K562 treated with DMSO at 1 percent for 48 hours (cell line): ENCODE measurements around the gene WHAMM. TPM values are rescaled to one million over a fixed set of nuclear protein-coding genes. Genes with fewer than 3 reads are reported as not detected.

Experiments used
- total RNA-seq: library from RNA; unstranded; fragments of 300-600 nt; gene quantifications from 2 replicates; pipeline ENCODE4 v1.2.3, GENCODE V29; 2022; ENCODE audit warnings: low replicate concordance; ENCODE audit errors: extremely low read depth

WHAMM gene, protein sequence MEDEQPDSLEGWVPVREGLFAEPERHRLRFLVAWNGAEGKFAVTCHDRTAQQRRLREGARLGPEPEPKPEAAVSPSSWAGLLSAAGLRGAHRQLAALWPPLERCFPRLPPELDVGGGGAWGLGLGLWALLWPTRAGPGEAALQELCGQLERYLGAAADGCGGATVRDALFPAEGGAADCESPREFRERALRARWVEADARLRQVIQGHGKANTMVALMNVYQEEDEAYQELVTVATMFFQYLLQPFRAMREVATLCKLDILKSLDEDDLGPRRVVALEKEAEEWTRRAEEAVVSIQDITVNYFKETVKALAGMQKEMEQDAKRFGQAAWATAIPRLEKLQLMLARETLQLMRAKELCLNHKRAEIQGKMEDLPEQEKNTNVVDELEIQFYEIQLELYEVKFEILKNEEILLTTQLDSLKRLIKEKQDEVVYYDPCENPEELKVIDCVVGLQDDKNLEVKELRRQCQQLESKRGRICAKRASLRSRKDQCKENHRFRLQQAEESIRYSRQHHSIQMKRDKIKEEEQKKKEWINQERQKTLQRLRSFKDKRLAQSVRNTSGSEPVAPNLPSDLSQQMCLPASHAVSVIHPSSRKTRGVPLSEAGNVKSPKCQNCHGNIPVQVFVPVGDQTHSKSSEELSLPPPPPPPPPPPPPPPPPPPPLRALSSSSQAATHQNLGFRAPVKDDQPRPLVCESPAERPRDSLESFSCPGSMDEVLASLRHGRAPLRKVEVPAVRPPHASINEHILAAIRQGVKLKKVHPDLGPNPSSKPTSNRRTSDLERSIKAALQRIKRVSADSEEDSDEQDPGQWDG
- total RNA-seq, result not detected in 2 replicates

DNA sequence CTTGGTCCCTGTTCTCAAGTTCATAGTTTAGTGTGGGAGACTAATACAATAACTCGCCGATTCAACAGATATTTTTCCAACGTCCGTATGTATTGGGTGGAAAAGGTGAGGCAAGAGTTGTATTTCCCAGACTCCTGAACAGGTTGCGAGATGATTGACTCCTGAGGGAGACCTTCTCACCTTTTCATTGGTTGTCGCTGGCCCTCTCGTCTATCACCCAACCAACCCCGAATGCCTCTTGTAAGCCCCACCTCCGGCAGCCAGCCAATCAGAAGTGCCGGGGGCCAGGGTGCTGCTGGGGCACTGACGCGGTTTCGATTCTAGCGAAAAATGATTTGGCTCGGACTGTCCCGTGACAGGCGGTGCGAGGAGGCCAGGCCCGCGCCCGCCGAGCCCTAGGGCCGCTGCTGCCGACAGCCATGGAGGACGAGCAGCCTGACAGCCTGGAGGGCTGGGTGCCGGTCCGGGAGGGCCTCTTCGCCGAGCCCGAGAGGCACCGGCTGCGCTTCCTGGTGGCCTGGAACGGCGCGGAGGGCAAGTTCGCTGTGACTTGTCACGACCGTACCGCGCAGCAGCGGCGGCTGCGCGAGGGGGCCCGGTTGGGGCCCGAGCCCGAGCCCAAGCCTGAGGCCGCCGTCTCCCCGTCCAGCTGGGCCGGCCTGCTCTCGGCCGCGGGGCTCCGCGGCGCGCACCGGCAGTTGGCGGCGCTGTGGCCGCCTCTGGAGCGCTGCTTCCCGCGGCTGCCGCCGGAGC, at the start of gene WHAMM:
Gene WHAMM (plus strand): TSS at position 321 of the 753 bp plus-strand sequence. CDS start 99 bp downstream, at position 420.

DNA sequence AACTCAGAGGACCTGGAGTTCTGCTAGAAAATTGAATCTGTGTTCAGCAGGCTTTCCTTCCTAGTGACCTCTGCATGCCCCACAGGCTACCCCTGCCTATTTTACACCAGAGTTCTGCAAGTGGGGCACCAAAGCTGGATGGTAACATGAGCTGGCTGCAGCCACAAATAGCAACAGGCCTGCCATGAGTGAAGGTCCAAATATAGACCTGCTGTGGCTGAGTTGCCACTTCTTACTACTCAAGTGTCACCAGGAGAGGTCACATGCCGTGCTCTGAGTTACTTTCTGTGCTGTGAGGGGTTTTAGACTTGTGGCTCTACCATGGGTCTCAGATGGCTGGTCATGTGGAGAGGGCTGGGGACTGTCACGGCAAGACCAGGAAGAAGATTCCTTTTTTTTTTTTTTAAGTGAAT, 3.4 kb upstream of the WHAMM start, which contains the start of gene FSD2:
Gene FSD2 (minus strand): TSS at position 76 of the 413 bp plus-strand sequence. CDS start 18,679 bp downstream, outside the sequence.

Other genes with a start within 250 kb of the WHAMM start
- gene CPEB1, start 162.3 kb upstream of the WHAMM start, total RNA-seq, result not detected in 2 replicates
- gene AP3B2, start 99.8 kb upstream of the WHAMM start, total RNA-seq, result not detected in 2 replicates
- not detected in 2 replicates for gene FSD2, start 3.6 kb upstream of the WHAMM start, total RNA-seq
- gene HOMER2, start 143.1 kb downstream of the WHAMM start, total RNA-seq, result not detected in 2 replicates
- not detected in 2 replicates for gene RAMAC, start 176.6 kb downstream of the WHAMM start, total RNA-seq
- gene C15orf40, start 202.0 kb downstream of the WHAMM start, total RNA-seq, result not detected in 2 replicates